A549 (cell line): Measurements from ENCODE around the gene NFU1.

Experiments
- CTCF ChIP-seq: fragments of >200 bp; sonication (Bioruptor Twin); formaldehyde crosslinking; IDR thresholded peaks from 3 replicates; pipeline ENCODE4 v1.5.1; 2016
- MAX ChIP-seq: IDR thresholded peaks from 2 replicates; pipeline ENCODE4 v1.6.1; 2012
- PHF8 ChIP-seq: fragments of 200-600 bp; sonication (generic); IDR thresholded peaks from 2 replicates; pipeline ENCODE4 v1.6.1; 2016; ENCODE audit warnings: low read depth, mild to moderate bottlenecking, antibody characterized with exemption, moderate library complexity, borderline replicate concordance

- TF ChIP-seq CTCF = no peak
- TF ChIP-seq PHF8 = no peak
- TF ChIP-seq MAX = no peak
Observed at GRCh38 chr2:69390471-69390870, 46.8 kb downstream of the NFU1 start.
